GM12872 (cell line): ENCODE results near the gene SEMA5B.

Source experiments
- CTCF ChIP-seq: IDR thresholded peaks from 3 replicates; pipeline ENCODE4 v1.5.1; 2011; ENCODE audit warnings: low read depth, mild to moderate bottlenecking, low read length, moderate library complexity; ENCODE audit not compliant: insufficient read depth

SEMA5B gene

GRCh38 chr3:123042413-123042812, 14.8 kb upstream of the SEMA5B start:
- no peak for TF ChIP-seq CTCF

GRCh38 chr3:123039178-123039577, 11.6 kb upstream of the SEMA5B start:
- no peak for TF ChIP-seq CTCF

- no peak for TF ChIP-seq CTCF
Observed at GRCh38 chr3:123038751-123039150, 11.2 kb upstream of the SEMA5B start.

GRCh38 chr3:123037015-123037375, 9.4 kb upstream of the SEMA5B start:
- no peak for TF ChIP-seq CTCF

GRCh38 chr3:123036352-123037014, 8.9 kb upstream of the SEMA5B start:
- TF ChIP-seq CTCF: no peak

- TF ChIP-seq CTCF: no peak
Observed at GRCh38 chr3:123034996-123035395, 7.4 kb upstream of the SEMA5B start.

- TF ChIP-seq CTCF: no peak
Observed at GRCh38 chr3:123034120-123034519, 6.6 kb upstream of the SEMA5B start.
